Motor neuron (in vitro differentiated cells): ENCODE measurements around the gene OTOGL. TPM values are rescaled to one million over a fixed set of nuclear protein-coding genes. Genes with fewer than 3 reads are reported as not detected.

Source experiments
- ATAC-seq, 8 experiments: fragments of 200-7000 bp; cut with Tn5 transposase; replicated peaks in 6 of 8; 2 replicates each; pipeline ENCODE4 v1.8.0; 2021; ENCODE audit warnings: mild to moderate bottlenecking in 8 of 8, moderate library complexity in 8 of 8
- H3K27ac ChIP-seq, 2 donors: fragments of 250-450 bp; sonication (Bioruptor Pico); 2 replicates each; pipeline ENCODE4 v1.9.0; 2021; ENCODE audit warnings: antibody characterized with exemption in 2 of 2, mild to moderate bottlenecking in 2 of 2, moderate library complexity in 1 of 2
- H3K4me1 ChIP-seq, 2 donors: fragments of 250-450 bp; sonication (Bioruptor Pico); replicated peaks in 1 of 2; 2 replicates each; pipeline ENCODE4 v1.6.1; 2021; ENCODE audit warnings: antibody characterized with exemption in 2 of 2, mild to moderate bottlenecking in 2 of 2, moderate library complexity in 1 of 2
- H3K4me3 ChIP-seq, 5 donors: fragments of 250-450 bp; sonication (Bioruptor Pico); 2 replicates each; pipeline ENCODE4 v1.9.0; 2021; ENCODE audit warnings: antibody characterized with exemption in 5 of 5, mild to moderate bottlenecking in 5 of 5, moderate library complexity in 4 of 5
- WGBS, 10 experiments: fragments of 450-650 bp; shearing (Covaris generic); methylation state at CpG; one replicate each; pipeline ENCODE4 v1.0.0; 2022; 5-methylcytosine and 5-hydroxymethylcytosine counted together
- in situ Hi-C, 9 experiments: fragments of 400-800 bp; cut with MboI; loops; one replicate each; pipeline ENCODE4 v1.15.0; 2021; ENCODE audit warnings: low sequenced_read_pairs in 9 of 9, low pct_unique_long_range_greater_than_20kb in 2 of 9; ENCODE audit not compliant: unreplicated experiment in 9 of 9
- total RNA-seq, 8 experiments: library from RNA; unstranded; fragments of 300-600 nt; gene quantifications; 2 replicates each; pipeline versions ENCODE4 v1.2.3 to v1.2.4, GENCODE V29; 2022

OTOGL gene
- total RNA-seq, 8 experiments from 2014 or later: 0.05 to 6.7 (median 0.42) TPM

DNA sequence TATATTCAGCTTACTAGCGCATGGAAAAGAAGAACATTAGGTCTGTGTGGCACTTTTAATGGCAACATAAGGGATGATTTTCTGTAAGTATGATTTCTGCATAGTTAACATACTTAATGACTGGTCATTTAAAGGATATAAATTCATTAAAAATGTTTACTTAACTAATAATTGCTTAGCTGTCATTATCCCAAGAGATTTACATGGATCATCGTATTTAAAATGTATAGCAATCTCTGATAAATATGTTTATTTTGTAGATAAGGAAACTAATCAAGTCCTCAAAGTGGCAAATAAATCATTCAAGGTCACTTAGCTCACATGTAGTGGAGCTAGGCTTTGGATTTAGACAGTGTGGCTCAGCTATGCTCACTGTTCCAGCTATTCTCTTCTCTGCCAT lies 158.6 kb downstream of the OTOGL start:
- Histone ChIP-seq H3K4me3 (no peak overlapping the region), H3K27ac (no peak overlapping the region), H3K4me1 (no peaks in the 10 kb centered on the region)
- WGBS, 10 experiments: 74 to 100% (median 94%) methylated on average over 1 to 2 of the region's 2 CpGs; no CpG with 5 or more reads in 3 of the 10 experiments
- ATAC-seq: no peak
- in situ Hi-C loops: no loop called here

DNA sequence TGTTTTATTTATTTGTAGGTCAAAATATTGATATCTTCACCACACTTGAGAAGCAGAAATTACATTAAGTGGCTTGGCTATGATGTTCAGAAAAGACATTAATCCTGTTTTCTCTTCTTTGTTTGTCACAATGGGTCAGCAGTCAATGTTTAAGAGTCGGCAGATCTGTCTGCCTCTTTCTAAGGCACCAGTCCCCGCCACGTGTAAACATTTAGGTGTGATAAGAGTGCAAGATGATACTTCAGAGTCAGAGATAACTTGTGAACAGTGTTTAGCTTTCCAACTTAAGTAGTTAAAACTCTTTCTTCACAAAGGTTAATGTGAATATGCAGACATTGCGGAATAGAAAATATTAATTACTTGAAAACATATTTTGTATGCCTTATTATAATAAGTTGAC lies 160.9 kb downstream of the OTOGL start:
- no peaks in the 10 kb centered on the region for H3K4me1 ChIP-seq
- no peak overlapping the region for H3K27ac ChIP-seq
- H3K4me3 ChIP-seq: no peak overlapping the region
- 57 to 100% (median 84%) methylated on average over 1 to 4 of the region's 4 CpGs for WGBS, 10 experiments
- no peak for ATAC-seq
- in situ Hi-C loops: loop anchor here in 2 of 9 experiments (10.0 kb wide), 2 partner anchors 55 to 65 kb away; no protein-coding TSS in a partner anchor

DNA sequence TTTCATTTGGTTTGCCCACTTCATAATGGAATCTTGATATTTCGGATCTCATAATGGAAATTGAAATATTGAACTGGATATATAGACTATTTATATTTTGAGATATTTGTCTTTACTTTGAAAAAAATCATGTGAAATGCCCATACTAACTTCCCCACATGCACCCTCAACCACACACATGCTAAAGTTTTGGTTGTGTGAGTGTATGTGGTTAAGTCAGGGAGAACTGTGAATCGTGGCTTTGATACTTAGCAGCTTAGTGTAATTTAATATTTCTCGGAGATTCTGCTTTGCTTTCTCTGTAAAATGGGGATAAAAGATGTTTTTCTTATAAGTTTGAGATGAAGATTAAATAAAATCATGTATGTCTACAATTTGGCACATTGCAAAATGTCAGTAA lies 162.1 kb downstream of the OTOGL start:
- no peak overlapping the region for H3K27ac ChIP-seq
- in situ Hi-C loops: loop anchor here in 2 of 9 experiments (10.0 kb wide), 2 partner anchors 57 to 67 kb away; no protein-coding TSS in a partner anchor
- H3K4me1 ChIP-seq: no peaks in the 10 kb centered on the region
- no peak overlapping the region for H3K4me3 ChIP-seq
- 71 to 100% (median 89%) methylated on average over 1 to 3 of the region's 3 CpGs; no CpG with 5 or more reads in 2 of the 10 experiments for WGBS, 10 experiments
- no peak for ATAC-seq

DNA sequence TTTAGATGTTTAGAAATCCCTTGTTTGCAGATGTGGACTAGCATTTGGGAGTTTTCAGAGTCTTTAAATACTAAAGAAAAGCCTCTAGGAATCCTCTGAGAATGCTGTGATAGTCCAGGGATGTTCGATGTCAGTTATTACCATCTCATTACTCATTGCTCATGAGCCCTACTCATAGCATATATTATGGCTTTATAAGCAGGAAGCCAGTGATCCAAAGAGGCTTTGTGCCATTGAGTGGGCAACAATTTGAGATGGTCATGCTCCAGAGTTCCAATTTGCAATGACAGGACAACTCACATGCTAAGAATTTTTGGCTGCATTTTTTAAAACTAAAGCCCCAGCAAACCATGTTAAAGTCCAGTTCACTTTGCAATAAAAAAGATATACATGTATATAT lies 163.0 kb downstream of the OTOGL start:
- no peak for ATAC-seq
- no peaks in the 10 kb centered on the region for H3K4me1 ChIP-seq
- in situ Hi-C loops: loop anchor here in 2 of 9 experiments (10.0 kb wide), 2 partner anchors 58 to 68 kb away; no protein-coding TSS in a partner anchor
- WGBS, 10 experiments: 0 to 100% (median 71%) methylated on average over 1 of the region's 1 CpG; no CpG with 5 or more reads in 2 of the 10 experiments
- no peak overlapping the region for H3K27ac ChIP-seq
- H3K4me3 ChIP-seq: no peak overlapping the region

DNA sequence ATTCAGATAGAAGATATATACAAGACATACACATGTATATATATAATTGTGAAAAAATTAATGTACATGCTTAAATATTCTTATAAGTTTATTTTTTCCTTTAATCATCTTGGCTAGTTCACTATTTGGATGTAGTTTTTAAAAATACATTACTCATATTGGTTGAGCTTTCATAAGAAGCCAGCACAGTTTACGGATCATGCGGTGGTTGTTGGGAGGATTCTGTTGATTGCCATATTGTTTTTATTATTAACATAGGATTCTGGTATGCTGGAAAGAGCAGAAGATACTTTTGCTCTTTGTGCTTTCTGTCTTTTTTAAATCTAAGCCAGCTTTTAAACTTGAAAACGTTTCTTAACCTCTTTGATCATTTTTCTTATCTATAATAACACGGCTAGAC lies 163.4 kb downstream of the OTOGL start:
- H3K4me1 ChIP-seq: no peaks in the 10 kb centered on the region
- no peak overlapping the region for H3K27ac ChIP-seq
- in situ Hi-C loops: loop anchor here in 2 of 9 experiments (10.0 kb wide), 2 partner anchors 58 to 68 kb away; no protein-coding TSS in a partner anchor
- H3K4me3 ChIP-seq: no peak overlapping the region
- no peak for ATAC-seq
- WGBS, 10 experiments: 0 to 80% (median 30%) methylated on average over 1 to 4 of the region's 4 CpGs

DNA sequence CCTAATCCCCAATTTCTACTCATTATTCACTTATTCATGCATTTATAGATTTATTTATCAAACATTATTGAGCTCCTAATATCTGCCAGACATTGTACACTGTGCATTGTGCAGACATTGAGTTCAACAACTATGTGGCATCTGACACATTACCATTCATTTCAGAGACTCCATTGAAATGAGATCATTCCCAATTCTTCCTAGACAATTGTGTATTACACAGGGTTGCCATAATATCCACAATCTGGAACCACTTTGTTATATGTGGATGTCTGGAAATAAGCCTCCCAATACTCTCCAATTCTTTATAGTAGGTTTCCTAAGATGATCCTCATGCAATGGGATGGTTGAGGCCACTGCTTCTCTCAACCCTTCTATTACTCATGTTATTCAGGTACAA lies 165.0 kb downstream of the OTOGL start:
- Histone ChIP-seq H3K4me1 (no peaks in the 10 kb centered on the region), H3K4me3 (no peak overlapping the region), H3K27ac (no peak overlapping the region)
- in situ Hi-C loops: loop anchor here in 2 of 9 experiments (10.0 kb wide), 2 partner anchors 60 to 70 kb away; no protein-coding TSS in a partner anchor
- ATAC-seq: no peak

DNA sequence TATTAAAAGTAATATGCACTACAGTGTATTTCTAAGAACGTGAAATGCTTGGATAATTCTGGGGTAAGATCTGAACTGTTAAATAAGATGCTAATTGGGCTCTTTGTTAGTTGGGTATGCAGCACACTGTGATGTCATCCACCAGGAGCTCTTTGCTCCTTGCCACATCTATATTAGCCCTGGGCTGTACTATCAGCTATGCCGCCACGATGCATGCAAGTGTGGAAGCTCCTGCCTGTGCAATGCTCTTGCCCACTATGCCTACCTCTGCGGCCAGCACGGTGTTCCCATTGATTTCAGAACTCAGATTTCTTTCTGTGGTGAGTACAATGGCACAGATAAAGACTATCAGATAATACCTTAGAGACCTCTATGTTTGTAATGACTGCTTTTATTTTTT lies 165.6 kb downstream of the OTOGL start:
- in situ Hi-C loops: loop anchor here in 2 of 9 experiments (10.0 kb wide), 2 partner anchors 60 to 70 kb away; no protein-coding TSS in a partner anchor
- WGBS, 10 experiments: 83 to 100% (median 92%) methylated on average over 1 to 5 of the region's 5 CpGs; no CpG with 5 or more reads in 1 of the 10 experiments
- no peak for ATAC-seq
- Histone ChIP-seq H3K4me3 (no peak overlapping the region), H3K4me1 (no peaks in the 10 kb centered on the region), H3K27ac (no peak overlapping the region)

DNA sequence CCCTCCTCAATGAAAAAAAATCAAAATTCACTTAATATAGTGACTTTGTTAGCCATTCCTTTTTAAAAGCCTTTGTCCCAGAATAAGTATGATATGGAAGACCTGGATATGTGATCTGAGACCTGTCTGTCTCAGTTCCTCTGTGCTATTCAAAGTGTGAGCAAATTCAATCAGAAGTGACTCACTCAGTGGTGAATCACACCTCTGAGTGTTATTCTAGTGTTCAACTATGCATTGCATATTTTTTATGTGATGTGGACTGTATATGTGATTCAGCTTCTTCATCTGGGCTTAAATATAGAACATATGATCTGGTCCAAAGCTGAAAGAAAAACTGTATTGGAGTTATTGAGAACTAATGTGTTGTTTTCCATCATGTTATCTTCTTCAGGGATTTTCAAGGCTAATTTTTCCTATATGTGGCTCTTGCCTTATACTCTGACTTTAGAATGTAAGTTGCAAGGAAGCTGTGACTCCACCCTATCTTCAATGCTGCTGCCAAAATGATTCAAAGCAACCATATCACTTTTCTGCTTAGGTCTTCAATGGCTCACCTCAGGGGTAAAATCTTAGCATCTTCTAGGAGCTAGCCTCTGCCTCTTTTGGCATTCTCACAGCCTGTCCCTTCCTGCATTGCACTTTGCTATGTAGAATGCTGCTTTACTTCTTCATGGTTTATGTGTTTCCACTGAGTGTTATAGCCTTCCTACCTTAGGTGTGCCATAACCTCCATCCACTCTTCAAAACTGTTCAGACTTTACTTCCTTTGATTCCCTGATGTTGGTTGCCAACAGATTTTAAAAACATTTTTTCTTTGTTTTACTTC lies 169.8 kb downstream of the OTOGL start:
- in situ Hi-C loops: loop anchor here in 2 of 9 experiments (10.0 kb wide), 2 partner anchors 64 to 74 kb away; no protein-coding TSS in a partner anchor
- H3K4me1 ChIP-seq: peaks cover 0 to 3% of the 10 kb centered on the region in 2 donors
- H3K27ac ChIP-seq: no peak overlapping the region
- H3K4me3 ChIP-seq: no peak overlapping the region
- peak; percentile 74 to 98 (median 94) for ATAC-seq

DNA sequence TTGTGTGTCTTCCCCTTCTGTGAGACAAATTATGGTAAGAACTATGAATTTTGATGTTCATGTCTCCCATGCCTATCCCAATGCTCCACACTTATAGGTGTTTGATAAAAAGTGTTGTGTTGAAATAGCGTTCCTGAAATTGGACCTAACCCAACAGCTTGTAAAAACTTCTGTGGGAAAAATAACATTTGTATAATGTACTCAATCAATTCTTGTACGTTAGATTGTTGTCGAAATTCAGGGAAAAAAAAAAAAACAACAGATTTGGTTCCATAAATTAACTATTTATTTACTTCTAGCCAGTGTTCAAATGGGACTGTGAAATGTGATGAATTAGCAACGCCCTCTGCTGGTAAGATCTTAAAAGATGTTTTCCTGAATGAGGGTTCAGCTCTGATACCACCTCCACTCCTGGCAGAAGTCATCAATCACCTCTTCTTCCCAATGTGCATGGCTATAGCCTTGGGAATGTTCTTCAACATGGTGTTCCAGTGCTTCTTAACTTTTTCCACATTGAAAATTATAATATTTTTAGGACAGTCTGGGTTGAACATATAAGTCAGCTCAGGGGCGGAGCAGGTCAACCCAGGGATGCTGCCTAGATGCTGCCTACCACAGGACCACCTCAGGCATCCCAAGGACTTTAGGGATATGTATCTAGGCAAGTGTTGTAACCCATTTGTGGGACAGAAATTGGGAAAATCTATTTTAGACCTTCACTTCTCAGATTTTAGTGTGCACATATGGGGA lies 170.6 kb downstream of the OTOGL start:
- ATAC-seq: peak in 4 of 8 experiments; percentile 37 to 65 (median 48)
- H3K4me1 ChIP-seq: peaks cover 0 to 3% of the 10 kb centered on the region in 2 donors
- H3K4me3 ChIP-seq: no peak overlapping the region
- H3K27ac ChIP-seq: no peak overlapping the region
- WGBS, 10 experiments: 23 to 100% (median 37%) methylated on average over 1 to 5 of the region's 5 CpGs; no CpG with 5 or more reads in 1 of the 10 experiments
- in situ Hi-C loops: loop anchor here in 2 of 9 experiments (10.0 kb wide), 2 partner anchors 65 to 75 kb away; no protein-coding TSS in a partner anchor

DNA sequence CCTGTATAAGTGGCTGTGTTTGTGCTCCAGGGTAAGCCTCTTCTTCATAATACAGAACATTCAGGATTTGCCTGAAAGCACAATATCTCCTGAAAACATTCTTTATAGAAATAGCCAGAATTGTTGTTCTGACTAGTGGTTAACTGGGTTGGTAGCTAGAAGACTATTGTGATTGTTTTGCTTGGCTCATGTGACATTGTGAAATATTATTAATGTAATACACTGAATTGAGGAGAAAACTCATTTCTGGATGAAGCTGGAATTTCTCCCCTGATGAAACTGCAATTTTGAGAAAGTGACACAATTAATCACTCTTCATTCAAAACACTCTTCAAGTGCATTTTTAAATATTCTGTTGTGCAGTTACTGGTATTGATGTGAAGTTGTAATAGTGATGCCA lies 172.4 kb downstream of the OTOGL start:
- Histone ChIP-seq H3K27ac (no peak overlapping the region), H3K4me1 (peaks cover 0 to 3% of the 10 kb centered on the region in 2 donors)
- in situ Hi-C loops: no loop called here

DNA sequence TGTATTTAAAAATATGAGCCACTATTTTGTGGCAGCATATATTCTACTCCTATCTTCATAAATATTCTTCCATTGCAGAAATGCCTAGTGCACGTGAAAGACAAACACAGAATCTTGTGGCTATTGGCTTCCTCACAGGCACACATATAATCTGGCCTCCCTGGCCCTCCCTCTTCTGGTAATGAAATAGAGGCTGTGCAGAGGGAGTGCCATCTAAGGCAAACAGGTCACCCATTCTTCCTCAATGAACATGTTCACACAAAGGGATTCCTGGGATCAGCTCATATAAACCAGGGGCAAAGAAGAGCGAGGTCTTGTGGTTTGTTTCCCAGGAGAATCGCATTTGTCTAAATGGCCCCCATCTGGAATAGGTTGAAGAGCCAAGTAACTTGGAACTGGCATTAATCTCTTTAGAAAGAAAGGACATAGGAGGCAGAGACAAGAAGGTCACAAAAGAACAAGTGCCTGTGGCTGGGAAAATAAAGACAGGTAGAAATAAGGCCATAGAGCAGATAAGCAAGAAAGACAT lies 173.1 kb downstream of the OTOGL start:
- in situ Hi-C loops: no loop called here
- no peak overlapping the region for H3K4me3 ChIP-seq
- ATAC-seq: peak in 3 of 8 experiments; percentile 21 to 92 (median 54)
- peaks cover 0 to 3% of the 10 kb centered on the region in 2 donors for H3K4me1 ChIP-seq
- 10 to 100% (median 47%) methylated on average over 1 to 3 of the region's 3 CpGs; no CpG with 5 or more reads in 3 of the 10 experiments for WGBS, 10 experiments
- no peak overlapping the region for H3K27ac ChIP-seq

More for the DNA sequence above, 172.4 kb downstream of the OTOGL start:
- peak in 2 of 8 experiments; percentile 30 to 46 for ATAC-seq
- no peak overlapping the region for H3K4me3 ChIP-seq

DNA sequence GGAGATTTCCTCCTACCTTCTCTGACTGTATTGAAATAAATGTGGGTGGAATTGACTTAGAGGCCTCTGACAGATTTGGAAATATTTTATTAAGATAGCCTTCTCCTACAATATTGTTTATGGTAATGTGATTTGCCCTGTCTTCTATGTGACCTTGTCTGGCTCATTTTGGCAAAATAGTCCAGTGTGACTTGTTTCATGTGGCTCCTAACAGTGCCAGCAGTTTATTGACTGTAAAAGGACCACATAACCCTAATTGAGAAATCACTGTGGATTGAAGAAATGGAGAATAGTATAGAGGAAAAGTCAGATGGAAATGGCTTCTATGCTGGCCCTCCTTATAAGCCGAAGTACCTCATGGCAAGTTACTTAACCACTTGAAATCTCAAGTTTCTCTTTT lies 173.8 kb downstream of the OTOGL start:
- no peak overlapping the region for H3K4me3 ChIP-seq
- WGBS, 10 experiments: 50 to 100% (median 100%) methylated on average over 1 of the region's 1 CpG; no CpG with 5 or more reads in 2 of the 10 experiments
- ATAC-seq: no peak
- H3K27ac ChIP-seq: no peak overlapping the region
- peaks cover 0 to 3% of the 10 kb centered on the region in 2 donors for H3K4me1 ChIP-seq
- in situ Hi-C loops: no loop called here

DNA sequence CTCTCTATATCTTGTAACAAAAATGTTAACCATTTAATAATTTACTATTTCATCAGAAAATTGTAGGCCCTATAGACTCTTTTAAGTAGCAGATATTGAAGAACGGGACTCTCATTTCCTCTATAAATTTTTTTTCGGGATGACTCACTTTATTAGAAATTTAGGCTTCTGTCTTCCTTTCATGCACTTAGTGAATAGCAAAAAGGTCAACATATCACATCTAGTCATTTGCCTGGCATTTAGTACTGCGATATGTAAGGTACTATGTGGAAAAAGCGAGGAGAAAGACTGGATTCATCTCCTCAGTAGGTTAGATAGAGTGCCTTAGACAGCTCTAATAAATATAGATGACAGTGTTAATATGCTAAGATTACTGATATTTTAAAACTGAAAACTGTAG lies 178.4 kb downstream of the OTOGL start:
- Histone ChIP-seq H3K27ac (no peak overlapping the region), H3K4me3 (no peak overlapping the region), H3K4me1 (no peaks in the 10 kb centered on the region)
- in situ Hi-C loops: no loop called here
- 45 to 100% (median 95%) methylated on average over 2 to 4 of the region's 4 CpGs; no CpG with 5 or more reads in 1 of the 10 experiments for WGBS, 10 experiments
- no peak for ATAC-seq
